GM10266 (cell line): Measurements from ENCODE around the gene IDUA.
"Not testable (repeated sequence)": the region's sequence is repeated elsewhere in the genome, so short reads cannot be mapped to it uniquely, and the experiment has no call there.

Experiments used
- DNase-seq: peaks from one replicate; pipeline ENCODE4 v3.0.0; 2012; ENCODE audit errors: extremely low spot score
- TF ChIP-seq, protein P1 (sequence below): IDR thresholded peaks from 2 replicates; pipeline ENCODE4 v1.5.1; 2012; ENCODE audit warnings: mild to moderate bottlenecking, low read depth; ENCODE audit not compliant: control insufficient read depth, insufficient read depth; ENCODE audit errors: missing control alignments

IDUA gene

GRCh38 chr4:970854-971520 is 15.9 kb upstream of the IDUA start:
- TF ChIP-seq, protein P1, sequence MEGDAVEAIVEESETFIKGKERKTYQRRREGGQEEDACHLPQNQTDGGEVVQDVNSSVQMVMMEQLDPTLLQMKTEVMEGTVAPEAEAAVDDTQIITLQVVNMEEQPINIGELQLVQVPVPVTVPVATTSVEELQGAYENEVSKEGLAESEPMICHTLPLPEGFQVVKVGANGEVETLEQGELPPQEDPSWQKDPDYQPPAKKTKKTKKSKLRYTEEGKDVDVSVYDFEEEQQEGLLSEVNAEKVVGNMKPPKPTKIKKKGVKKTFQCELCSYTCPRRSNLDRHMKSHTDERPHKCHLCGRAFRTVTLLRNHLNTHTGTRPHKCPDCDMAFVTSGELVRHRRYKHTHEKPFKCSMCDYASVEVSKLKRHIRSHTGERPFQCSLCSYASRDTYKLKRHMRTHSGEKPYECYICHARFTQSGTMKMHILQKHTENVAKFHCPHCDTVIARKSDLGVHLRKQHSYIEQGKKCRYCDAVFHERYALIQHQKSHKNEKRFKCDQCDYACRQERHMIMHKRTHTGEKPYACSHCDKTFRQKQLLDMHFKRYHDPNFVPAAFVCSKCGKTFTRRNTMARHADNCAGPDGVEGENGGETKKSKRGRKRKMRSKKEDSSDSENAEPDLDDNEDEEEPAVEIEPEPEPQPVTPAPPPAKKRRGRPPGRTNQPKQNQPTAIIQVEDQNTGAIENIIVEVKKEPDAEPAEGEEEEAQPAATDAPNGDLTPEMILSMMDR = no peak
- no peak for DNase-seq

DNA sequence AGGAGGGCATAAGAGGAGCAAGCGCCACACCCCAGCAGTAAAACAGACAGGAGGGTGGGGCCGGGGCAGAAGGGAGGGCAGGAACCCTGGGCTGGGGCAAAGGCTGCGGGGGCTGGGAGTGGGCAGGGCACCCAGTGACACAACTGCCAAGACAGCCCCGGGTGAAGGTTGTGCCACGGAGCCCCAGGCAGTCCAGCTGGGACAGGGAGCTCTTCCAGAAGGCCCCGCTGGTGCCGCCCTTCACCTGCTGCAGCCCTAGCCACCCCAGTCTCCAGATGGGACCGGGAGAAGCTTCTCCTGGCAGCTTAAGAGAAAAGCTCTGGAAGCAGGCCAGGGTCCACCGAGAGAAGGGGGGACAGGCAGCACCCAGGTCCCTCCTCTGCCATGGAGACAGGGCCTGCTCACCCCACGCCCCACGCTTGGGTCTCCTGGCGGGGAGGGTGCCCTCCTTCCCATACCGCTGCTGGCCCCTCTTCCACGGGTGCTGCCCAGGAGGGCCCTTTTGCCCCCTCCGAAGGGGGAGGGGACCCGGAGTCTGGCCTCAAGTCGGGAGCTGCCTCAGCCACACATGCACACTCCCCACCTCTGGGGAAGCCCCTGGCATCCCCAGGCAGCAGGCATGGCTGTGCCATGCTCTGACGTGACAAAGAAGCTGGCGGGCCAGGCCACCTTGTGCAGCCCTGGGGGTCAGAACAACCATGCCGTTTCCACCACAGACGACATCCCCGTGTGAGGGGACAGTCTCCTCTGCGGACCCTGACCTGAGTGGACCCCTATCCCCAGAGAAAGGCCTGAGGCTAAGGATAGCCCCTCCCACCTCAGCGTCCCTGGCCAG is 15.0 kb upstream of the IDUA start:
- no peak for DNase-seq
- TF ChIP-seq, protein P1 = no peak

DNA sequence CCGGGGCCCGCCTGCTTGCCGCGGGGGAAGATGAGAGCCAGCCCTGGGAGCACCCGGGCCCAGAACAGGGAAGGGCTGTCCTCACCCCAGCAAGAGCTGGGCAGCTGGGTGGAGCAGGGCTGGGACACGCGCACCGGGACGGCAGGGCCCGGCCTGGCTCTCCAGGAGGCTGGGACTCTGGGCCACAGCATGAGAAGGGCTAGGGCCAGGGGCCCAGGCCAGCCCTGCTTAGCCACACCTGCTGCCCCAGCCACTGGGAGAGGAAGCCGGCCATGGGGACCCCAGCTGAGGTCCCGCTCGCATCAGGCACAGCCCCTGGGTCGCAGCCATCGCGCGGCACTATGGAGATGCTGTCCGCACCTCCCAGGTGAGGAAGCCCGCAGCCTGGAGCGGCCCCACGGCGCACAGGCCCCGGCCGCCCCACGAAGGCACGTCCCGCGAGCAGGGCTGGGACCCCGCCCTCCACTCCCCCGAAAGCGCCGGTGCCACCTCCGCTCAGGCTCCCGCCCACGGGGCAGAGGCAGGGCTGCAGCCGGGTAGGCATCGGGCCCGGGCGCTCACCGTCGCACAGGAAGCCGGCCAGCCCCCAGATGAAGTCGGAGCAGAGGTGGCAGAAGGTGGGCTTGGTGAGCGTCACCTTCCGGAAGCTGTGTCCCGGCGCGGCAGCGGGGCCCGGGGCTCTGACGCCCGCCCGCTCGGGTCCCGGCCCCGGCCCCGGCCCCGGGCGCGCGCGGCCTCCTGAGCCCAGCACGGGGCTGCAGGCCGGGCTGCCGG is 14.0 kb upstream of the IDUA start:
- DNase-seq = peak; percentile 70
- TF ChIP-seq, protein P1 = no peak

DNA sequence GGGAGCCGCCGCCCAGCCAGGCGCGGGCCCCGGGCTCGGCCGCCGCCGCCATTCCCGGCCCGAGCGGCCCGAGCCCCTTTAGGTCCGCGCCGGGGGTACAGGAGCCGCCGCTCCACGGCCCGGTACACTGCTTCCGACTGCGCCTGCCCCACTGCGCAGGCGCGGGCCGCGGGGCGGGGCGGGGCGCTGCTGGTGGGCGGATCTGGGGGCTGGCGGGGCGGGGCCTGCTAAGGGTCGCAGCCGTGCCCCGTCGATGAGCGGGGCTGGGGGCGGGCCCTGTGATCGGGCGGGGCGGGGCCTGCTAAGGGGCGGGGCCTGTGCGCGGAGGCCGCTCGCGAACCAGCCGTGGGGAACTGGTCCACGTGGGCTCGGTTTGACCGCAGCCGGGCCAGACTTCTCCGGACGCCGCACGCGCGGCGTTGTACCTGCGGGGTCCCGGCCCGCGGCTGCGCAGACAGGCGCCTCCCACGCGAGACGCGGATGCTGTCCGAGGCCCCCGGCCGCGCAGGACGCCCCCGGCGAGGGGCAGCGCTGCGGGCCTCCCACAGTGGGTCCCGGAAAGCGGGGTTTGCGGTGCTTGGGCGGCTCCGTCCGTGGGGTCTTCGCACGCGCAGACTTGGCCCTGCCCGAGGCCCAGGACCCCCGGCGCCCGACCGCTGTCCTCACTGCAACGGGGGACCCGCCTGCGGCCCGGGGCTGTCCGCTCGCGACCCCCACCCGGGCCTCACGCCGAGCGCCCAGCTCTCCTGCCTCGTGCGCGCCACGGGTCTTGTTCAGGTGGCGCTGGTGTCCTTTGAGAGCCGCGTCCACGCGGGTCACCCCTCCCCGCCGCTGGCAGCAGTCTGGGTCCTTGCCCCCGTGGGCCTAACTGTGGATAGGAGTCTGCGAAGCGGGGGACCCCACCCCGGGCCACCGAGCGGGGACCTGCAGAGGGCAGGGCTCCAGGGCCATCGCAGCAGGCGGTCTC is 13.1 kb upstream of the IDUA start, which contains the start of gene DGKQ:
Gene DGKQ, minus strand, starts transcription at position 139 of the 967 bp plus-strand sequence. Its CDS starts 87 bp downstream, at position 52.
- TF ChIP-seq, protein P1 = no peak
- peak; percentile 100 for DNase-seq

DNA sequence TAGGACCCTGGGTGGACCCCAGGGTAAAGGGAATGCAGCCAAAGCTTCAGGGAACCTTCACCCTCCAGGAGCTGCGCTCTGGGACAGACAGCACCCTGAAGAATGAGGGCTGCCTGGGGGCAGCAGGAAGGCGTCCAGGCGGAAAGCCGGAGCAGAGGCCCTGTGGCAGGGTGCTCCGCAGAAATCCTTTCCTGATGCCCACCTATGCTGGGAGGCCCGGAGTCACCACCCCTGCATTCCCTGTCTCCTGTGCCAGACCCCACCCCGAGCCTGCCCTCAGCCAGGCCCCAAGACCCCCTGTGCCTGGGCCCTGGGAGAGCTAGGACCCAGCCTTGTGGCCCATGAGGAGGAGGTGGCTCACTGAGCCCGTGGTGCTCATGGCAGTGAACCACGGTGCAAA is 12.2 kb upstream of the IDUA start:
- DNase-seq = no peak
- TF ChIP-seq, protein P1 = no peak

DNA sequence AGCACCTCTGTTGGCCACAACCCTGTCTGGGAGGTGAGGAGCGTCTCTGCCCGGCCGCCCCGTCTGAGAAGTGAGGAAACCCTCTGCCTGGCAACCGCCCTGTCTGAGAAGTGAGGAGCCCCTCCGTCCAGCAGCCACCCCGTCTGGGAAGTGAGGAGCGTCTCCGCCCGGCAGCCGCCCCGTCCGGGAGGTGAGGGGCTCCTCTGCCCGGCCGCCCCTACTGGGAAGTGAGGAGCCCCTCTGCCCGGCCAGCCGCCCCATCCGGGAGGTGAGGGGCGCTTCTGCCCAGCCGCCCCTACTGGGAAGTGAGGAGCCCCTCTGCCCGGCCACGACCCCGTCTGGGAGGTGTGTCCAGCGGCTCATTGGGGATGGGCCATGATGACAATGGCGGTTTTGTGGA is 10.8 kb upstream of the IDUA start:
- not testable (repeated sequence) for DNase-seq
